GM23338 (cell line): ENCODE measurements around the gene FBXL17.

Source experiments
- CREB1 ChIP-seq: fragments of 250-450 bp; sonication (Bioruptor Pico); IDR thresholded peaks from 2 replicates; pipeline ENCODE4 v1.5.0; 2020; ENCODE audit warnings: low read depth, mild to moderate bottlenecking, moderate library complexity
- EZH2 ChIP-seq: fragments of 200-600 bp; sonication (generic); IDR thresholded peaks from one replicate; pipeline ENCODE4 v1.8.0; 2017; ENCODE audit warnings: antibody characterized with exemption, mild to moderate bottlenecking, low read depth; ENCODE audit not compliant: unreplicated experiment
- NANOG ChIP-seq: IDR thresholded peaks from 2 replicates; pipeline ENCODE4 v1.6.1; 2016; ENCODE audit warnings: antibody characterized with exemption, borderline replicate concordance
- POLR2AphosphoS5 ChIP-seq: IDR thresholded peaks from 2 replicates; pipeline ENCODE4 v1.6.1; 2016; ENCODE audit warnings: antibody characterized with exemption, low read depth
- STAT1 ChIP-seq: IDR thresholded peaks from one replicate; pipeline ENCODE4 v1.6.1; 2016; ENCODE audit warnings: antibody characterized with exemption; ENCODE audit not compliant: unreplicated experiment
- ZNF331 ChIP-seq: fragments of 250-450 bp; sonication (Bioruptor Pico); IDR thresholded peaks from 2 replicates; pipeline ENCODE4 v1.5.0; 2020; ENCODE audit warnings: low read depth, mild to moderate bottlenecking, moderate library complexity
- ZNF462 ChIP-seq: fragments of 250-450 bp; sonication (Bioruptor Pico); IDR thresholded peaks from 2 replicates; pipeline ENCODE4 v1.5.0; 2020; ENCODE audit warnings: mild to moderate bottlenecking, moderate library complexity
- TF ChIP-seq, protein P1 (sequence below), 2 experiments: fragments of 200-600 bp in 1 of 2; sonication (generic) in 1 of 2; conservative IDR thresholded peaks; 2 replicates each; pipeline versions ENCODE4 v1.5.1 to v1.6.1; 2016 to 2017; ENCODE audit warnings: antibody characterized with exemption in 2 of 2, low read depth in 2 of 2, mild to moderate bottlenecking in 2 of 2, moderate library complexity in 1 of 2
- TF ChIP-seq, protein P2 (sequence below): IDR thresholded peaks from one replicate; pipeline ENCODE4 v1.6.1; 2018; ENCODE audit warnings: antibody characterized with exemption; ENCODE audit not compliant: unreplicated experiment

GRCh38 chr5:108255468-108255867 is 126.4 kb downstream of the FBXL17 start:
- TF ChIP-seq, protein P1, sequence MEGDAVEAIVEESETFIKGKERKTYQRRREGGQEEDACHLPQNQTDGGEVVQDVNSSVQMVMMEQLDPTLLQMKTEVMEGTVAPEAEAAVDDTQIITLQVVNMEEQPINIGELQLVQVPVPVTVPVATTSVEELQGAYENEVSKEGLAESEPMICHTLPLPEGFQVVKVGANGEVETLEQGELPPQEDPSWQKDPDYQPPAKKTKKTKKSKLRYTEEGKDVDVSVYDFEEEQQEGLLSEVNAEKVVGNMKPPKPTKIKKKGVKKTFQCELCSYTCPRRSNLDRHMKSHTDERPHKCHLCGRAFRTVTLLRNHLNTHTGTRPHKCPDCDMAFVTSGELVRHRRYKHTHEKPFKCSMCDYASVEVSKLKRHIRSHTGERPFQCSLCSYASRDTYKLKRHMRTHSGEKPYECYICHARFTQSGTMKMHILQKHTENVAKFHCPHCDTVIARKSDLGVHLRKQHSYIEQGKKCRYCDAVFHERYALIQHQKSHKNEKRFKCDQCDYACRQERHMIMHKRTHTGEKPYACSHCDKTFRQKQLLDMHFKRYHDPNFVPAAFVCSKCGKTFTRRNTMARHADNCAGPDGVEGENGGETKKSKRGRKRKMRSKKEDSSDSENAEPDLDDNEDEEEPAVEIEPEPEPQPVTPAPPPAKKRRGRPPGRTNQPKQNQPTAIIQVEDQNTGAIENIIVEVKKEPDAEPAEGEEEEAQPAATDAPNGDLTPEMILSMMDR (conservative IDR thresholded peaks at IDR 0.05; ENCODE audit: low read depth in 2 of 2): no peak
- no peak for TF ChIP-seq ZNF462 (CRISPR knock-in tag)
- TF ChIP-seq, protein P2, sequence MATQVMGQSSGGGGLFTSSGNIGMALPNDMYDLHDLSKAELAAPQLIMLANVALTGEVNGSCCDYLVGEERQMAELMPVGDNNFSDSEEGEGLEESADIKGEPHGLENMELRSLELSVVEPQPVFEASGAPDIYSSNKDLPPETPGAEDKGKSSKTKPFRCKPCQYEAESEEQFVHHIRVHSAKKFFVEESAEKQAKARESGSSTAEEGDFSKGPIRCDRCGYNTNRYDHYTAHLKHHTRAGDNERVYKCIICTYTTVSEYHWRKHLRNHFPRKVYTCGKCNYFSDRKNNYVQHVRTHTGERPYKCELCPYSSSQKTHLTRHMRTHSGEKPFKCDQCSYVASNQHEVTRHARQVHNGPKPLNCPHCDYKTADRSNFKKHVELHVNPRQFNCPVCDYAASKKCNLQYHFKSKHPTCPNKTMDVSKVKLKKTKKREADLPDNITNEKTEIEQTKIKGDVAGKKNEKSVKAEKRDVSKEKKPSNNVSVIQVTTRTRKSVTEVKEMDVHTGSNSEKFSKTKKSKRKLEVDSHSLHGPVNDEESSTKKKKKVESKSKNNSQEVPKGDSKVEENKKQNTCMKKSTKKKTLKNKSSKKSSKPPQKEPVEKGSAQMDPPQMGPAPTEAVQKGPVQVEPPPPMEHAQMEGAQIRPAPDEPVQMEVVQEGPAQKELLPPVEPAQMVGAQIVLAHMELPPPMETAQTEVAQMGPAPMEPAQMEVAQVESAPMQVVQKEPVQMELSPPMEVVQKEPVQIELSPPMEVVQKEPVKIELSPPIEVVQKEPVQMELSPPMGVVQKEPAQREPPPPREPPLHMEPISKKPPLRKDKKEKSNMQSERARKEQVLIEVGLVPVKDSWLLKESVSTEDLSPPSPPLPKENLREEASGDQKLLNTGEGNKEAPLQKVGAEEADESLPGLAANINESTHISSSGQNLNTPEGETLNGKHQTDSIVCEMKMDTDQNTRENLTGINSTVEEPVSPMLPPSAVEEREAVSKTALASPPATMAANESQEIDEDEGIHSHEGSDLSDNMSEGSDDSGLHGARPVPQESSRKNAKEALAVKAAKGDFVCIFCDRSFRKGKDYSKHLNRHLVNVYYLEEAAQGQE: no peak
- no peak for TF ChIP-seq NANOG
- TF ChIP-seq EZH2: no peak
- no peak for TF ChIP-seq CREB1 (CRISPR knock-in tag)
- no peak for TF ChIP-seq POLR2AphosphoS5
- TF ChIP-seq ZNF331 (CRISPR knock-in tag): no peak
- no peak for TF ChIP-seq STAT1
